Neural cell (in vitro differentiated cells): Measurements from ENCODE around the gene PRRT4.

Experiments
- EZH2 ChIP-seq: fragments of 200-600, 300-800 bp; shearing (Covaris generic), sonication (generic); IDR thresholded peaks from 2 replicates; pipeline ENCODE4 v1.6.1; 2014; ENCODE audit warnings: antibody characterized with exemption, low read length, borderline replicate concordance, mild to moderate bottlenecking; ENCODE audit not compliant: insufficient read depth, poor library complexity, severe bottlenecking
- MXI1 ChIP-seq: fragments of 450-650 bp; conservative IDR thresholded peaks from 2 replicates; pipeline ENCODE4 v1.6.1; 2014; ENCODE audit warnings: antibody characterized with exemption, mild to moderate bottlenecking; ENCODE audit not compliant: poor library complexity, severe bottlenecking
- POLR2AphosphoS5 ChIP-seq: IDR thresholded peaks from 2 replicates; pipeline ENCODE4 v1.6.1; 2012
- REST ChIP-seq: IDR thresholded peaks from 2 replicates; pipeline ENCODE4 v1.6.1; 2012; ENCODE audit warnings: borderline replicate concordance
- TF ChIP-seq, protein P1 (sequence below): fragments of 450-650 bp; IDR thresholded peaks from 2 replicates; pipeline ENCODE4 v1.5.1; 2014; ENCODE audit warnings: antibody characterized with exemption, mild to moderate bottlenecking, moderate library complexity; ENCODE audit not compliant: poor library complexity, severe bottlenecking

GRCh38 chr7:128352636-128353035 is 8.9 kb downstream of the PRRT4 start:
- TF ChIP-seq POLR2AphosphoS5 (no peak), EZH2 (no peak), MXI1 (no peak), REST (no peak)
- TF ChIP-seq, protein P1, sequence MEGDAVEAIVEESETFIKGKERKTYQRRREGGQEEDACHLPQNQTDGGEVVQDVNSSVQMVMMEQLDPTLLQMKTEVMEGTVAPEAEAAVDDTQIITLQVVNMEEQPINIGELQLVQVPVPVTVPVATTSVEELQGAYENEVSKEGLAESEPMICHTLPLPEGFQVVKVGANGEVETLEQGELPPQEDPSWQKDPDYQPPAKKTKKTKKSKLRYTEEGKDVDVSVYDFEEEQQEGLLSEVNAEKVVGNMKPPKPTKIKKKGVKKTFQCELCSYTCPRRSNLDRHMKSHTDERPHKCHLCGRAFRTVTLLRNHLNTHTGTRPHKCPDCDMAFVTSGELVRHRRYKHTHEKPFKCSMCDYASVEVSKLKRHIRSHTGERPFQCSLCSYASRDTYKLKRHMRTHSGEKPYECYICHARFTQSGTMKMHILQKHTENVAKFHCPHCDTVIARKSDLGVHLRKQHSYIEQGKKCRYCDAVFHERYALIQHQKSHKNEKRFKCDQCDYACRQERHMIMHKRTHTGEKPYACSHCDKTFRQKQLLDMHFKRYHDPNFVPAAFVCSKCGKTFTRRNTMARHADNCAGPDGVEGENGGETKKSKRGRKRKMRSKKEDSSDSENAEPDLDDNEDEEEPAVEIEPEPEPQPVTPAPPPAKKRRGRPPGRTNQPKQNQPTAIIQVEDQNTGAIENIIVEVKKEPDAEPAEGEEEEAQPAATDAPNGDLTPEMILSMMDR: no peak
